Keratinocyte (primary cell): ENCODE results near the gene IFNGR1. TPM values are rescaled to one million over a fixed set of nuclear protein-coding genes. Genes with fewer than 3 reads are reported as not detected.

ENCODE experiments used
- DNase-seq: peaks from one replicate; pipeline ENCODE4 v3.0.0-alpha.2; 2011; ENCODE audit warnings: low read depth, missing footprints, low spot score
- FAIRE-seq: peaks from 2 replicates; lab custom pipeline; 2011; peaks lifted over from hg19 to GRCh38; lab: Jason Lieb, UNC
- H2AFZ ChIP-seq: 2 replicates; pipeline ENCODE4 v1.6.0; 2012; ENCODE audit warnings: low read length, control low read depth, inconsistent platforms; ENCODE audit not compliant: control insufficient read depth
- H3K27ac ChIP-seq: 2 replicates; pipeline ENCODE4 v1.5.1; 2011; ENCODE audit warnings: low read length; ENCODE audit not compliant: control insufficient read depth, insufficient read depth
- H3K27me3 ChIP-seq: 3 replicates; pipeline ENCODE4 v1.6.0; 2011; ENCODE audit warnings: low read length; ENCODE audit not compliant: control insufficient read depth, insufficient read depth; ENCODE audit errors: extremely low read depth
- H3K36me3 ChIP-seq, 2 experiments: 2 replicates in 1 of 2; 3 replicates in 1 of 2; pipeline ENCODE4 v1.5.1; 2011; ENCODE audit warnings: low read length in 2 of 2, mild to moderate bottlenecking in 1 of 2; ENCODE audit not compliant: control insufficient read depth in 2 of 2, insufficient read depth in 2 of 2; ENCODE audit errors: extremely low read depth in 1 of 2
- H3K4me1 ChIP-seq: 3 replicates; pipeline ENCODE4 v1.5.1; 2011; ENCODE audit warnings: low read length; ENCODE audit not compliant: control insufficient read depth, insufficient read depth; ENCODE audit errors: extremely low read depth
- H3K4me2 ChIP-seq: 3 replicates; pipeline ENCODE4 v1.6.0; 2011; ENCODE audit warnings: low read depth, low read length; ENCODE audit not compliant: control insufficient read depth, insufficient read depth; ENCODE audit errors: extremely low read depth
- H3K4me3 ChIP-seq, 3 experiments: fragments of 200-600 bp in 1 of 3; sonication (generic) in 1 of 3; 2 replicates in 2 of 3; 3 replicates in 1 of 3; pipeline ENCODE4 v1.5.1; 2011 to 2016; ENCODE audit warnings: low read length in 3 of 3, mild to moderate bottlenecking in 3 of 3, control low read depth in 2 of 3, inconsistent platforms in 1 of 3, low read depth in 1 of 3, mixed read lengths in 1 of 3, mixed run types in 1 of 3, moderate library complexity in 1 of 3; ENCODE audit not compliant: control insufficient read depth in 2 of 3, insufficient read depth in 2 of 3; ENCODE audit errors: extremely low read depth in 1 of 3
- H3K79me2 ChIP-seq: 2 replicates; pipeline ENCODE4 v1.6.0; 2012; ENCODE audit warnings: low read length; ENCODE audit not compliant: control insufficient read depth, insufficient read depth
- H3K9ac ChIP-seq: 3 replicates; pipeline ENCODE4 v1.6.0; 2011; ENCODE audit warnings: low read length; ENCODE audit not compliant: control insufficient read depth, insufficient read depth; ENCODE audit errors: extremely low read depth
- H3K9me1 ChIP-seq: 3 replicates; pipeline ENCODE4 v1.6.0; 2011; ENCODE audit warnings: low read length; ENCODE audit not compliant: control insufficient read depth, insufficient read depth; ENCODE audit errors: extremely low read depth
- H3K9me3 ChIP-seq: 2 replicates; pipeline ENCODE4 v1.5.1; 2012; ENCODE audit warnings: low read depth, low read length; ENCODE audit not compliant: control insufficient read depth
- H4K20me1 ChIP-seq: 3 replicates; pipeline ENCODE4 v1.6.0; 2011; ENCODE audit warnings: low read length; ENCODE audit not compliant: control insufficient read depth, insufficient read depth; ENCODE audit errors: extremely low read depth
- EZH2 ChIP-seq: IDR thresholded peaks from one replicate; pipeline ENCODE4 v1.6.1; 2012; ENCODE audit warnings: inconsistent platforms, mild to moderate bottlenecking, low read length, moderate library complexity
- dilution Hi-C: fragments of 300-500 bp; cut with MboI; formaldehyde crosslinking; loops from one replicate; pipeline ENCODE4 v1.7.0; 2020; ENCODE audit warnings: low sequenced_read_pairs; ENCODE audit not compliant: extremely low pct_ligation_motif_present
- polyA plus RNA-seq, 5 experiments: library from polyadenylated mRNA; depleted of rRNA in 3 of 5; stranded (reverse) in 3 of 5; stranded (forward) in 1 of 5; unstranded in 1 of 5; fragments of >200 nt; gene quantifications; 1 replicate in 1 of 5; 2 replicates in 3 of 5; 3 replicates in 1 of 5; pipeline versions ENCODE4 v1.2.1 to v1.2.3, GENCODE V29; 2011 to 2012; ENCODE audit warnings: missing spikeins in 2 of 5, low read depth in 1 of 5, low replicate concordance in 1 of 5
- TF ChIP-seq, protein P1 (sequence below), 3 experiments: IDR thresholded peaks in 1 of 3; conservative IDR thresholded peaks in 1 of 3; optimal IDR thresholded peaks in 1 of 3; 2 replicates in 2 of 3; 3 replicates in 1 of 3; pipeline versions ENCODE3 to v1.5.1; 2011; ENCODE audit warnings: low read length in 3 of 3, mild to moderate bottlenecking in 3 of 3, moderate library complexity in 2 of 3, control low read depth in 1 of 3, inconsistent platforms in 1 of 3; ENCODE audit not compliant: insufficient read depth in 2 of 3; ENCODE audit errors: extremely low read depth in 1 of 3

Gene IFNGR1
- polyA plus RNA-seq, 1 donor (not counting 4 experiments of a cell fraction or from before 2014, with no cell fraction given) = 109 TPM

GRCh38 chr6:137175868-137176245 lies 43.3 kb downstream of the IFNGR1 start:
- Histone ChIP-seq H3K27me3 (no peaks in the 10 kb centered on the region), H3K79me2 (no peaks in the 10 kb centered on the region), H3K36me3 (no peaks in the 10 kb centered on the region), H2AFZ (no peak overlapping the region), H3K4me3 (no peak overlapping the region), H3K4me1 (peaks cover 10% of the 10 kb centered on the region), H4K20me1 (no peaks in the 10 kb centered on the region), H3K9me1 (no peaks in the 10 kb centered on the region), H3K4me2 (no peak overlapping the region), H3K9me3 (no peaks in the 10 kb centered on the region), H3K9ac (no peak overlapping the region), H3K27ac (no peak overlapping the region)
- dilution Hi-C loops = no loop called here
- DNase-seq (no peak), FAIRE-seq (no peak)
- no peak for TF ChIP-seq EZH2
- TF ChIP-seq, protein P1, sequence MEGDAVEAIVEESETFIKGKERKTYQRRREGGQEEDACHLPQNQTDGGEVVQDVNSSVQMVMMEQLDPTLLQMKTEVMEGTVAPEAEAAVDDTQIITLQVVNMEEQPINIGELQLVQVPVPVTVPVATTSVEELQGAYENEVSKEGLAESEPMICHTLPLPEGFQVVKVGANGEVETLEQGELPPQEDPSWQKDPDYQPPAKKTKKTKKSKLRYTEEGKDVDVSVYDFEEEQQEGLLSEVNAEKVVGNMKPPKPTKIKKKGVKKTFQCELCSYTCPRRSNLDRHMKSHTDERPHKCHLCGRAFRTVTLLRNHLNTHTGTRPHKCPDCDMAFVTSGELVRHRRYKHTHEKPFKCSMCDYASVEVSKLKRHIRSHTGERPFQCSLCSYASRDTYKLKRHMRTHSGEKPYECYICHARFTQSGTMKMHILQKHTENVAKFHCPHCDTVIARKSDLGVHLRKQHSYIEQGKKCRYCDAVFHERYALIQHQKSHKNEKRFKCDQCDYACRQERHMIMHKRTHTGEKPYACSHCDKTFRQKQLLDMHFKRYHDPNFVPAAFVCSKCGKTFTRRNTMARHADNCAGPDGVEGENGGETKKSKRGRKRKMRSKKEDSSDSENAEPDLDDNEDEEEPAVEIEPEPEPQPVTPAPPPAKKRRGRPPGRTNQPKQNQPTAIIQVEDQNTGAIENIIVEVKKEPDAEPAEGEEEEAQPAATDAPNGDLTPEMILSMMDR (optimal IDR thresholded peaks at IDR 0.05 in 1 of 3, IDR thresholded peaks at IDR 0.05 in 1 of 3, conservative IDR thresholded peaks at IDR 0.05 in 1 of 3; ENCODE audit: extremely low read depth in 1 of 3, insufficient read depth in 2 of 3, low read length in 3 of 3) = no peak

- no peak overlapping the region for H3K4me3 ChIP-seq
- dilution Hi-C loops = no loop called here
- TF ChIP-seq, protein P1 (optimal IDR thresholded peaks at IDR 0.05 in 1 of 3, IDR thresholded peaks at IDR 0.05 in 1 of 3, conservative IDR thresholded peaks at IDR 0.05 in 1 of 3; ENCODE audit: extremely low read depth in 1 of 3, insufficient read depth in 2 of 3, low read length in 3 of 3) = no peak
- TF ChIP-seq EZH2 = no peak
- H3K79me2 ChIP-seq = no peaks in the 10 kb centered on the region
- no peak overlapping the region for H3K9ac ChIP-seq
- no peaks in the 10 kb centered on the region for H3K9me1 ChIP-seq
- no peak for DNase-seq
- H3K36me3 ChIP-seq = no peaks in the 10 kb centered on the region
- H2AFZ ChIP-seq = no peak overlapping the region
- H3K27ac ChIP-seq = no peak overlapping the region
- H3K4me2 ChIP-seq = no peak overlapping the region
- peak; percentile 65 for FAIRE-seq
- no peaks in the 10 kb centered on the region for H4K20me1 ChIP-seq
- H3K27me3 ChIP-seq = no peaks in the 10 kb centered on the region
- H3K9me3 ChIP-seq = no peaks in the 10 kb centered on the region
- H3K4me1 ChIP-seq = peaks cover 4% of the 10 kb centered on the region
Observed at GRCh38 chr6:137175157-137175867, 43.9 kb downstream of the IFNGR1 start.
